IMR-90 (cell line): ENCODE results near the gene MRE11.

ENCODE experiments used
- BHLHE40 ChIP-seq: fragments of 150-350 bp; IDR thresholded peaks from 2 replicates; pipeline ENCODE4 v1.6.1; 2016; ENCODE audit warnings: mild to moderate bottlenecking, low read depth, low read length
- CTCF ChIP-seq: conservative IDR thresholded peaks from 2 replicates; pipeline ENCODE4 v1.5.1; 2012; ENCODE audit warnings: mild to moderate bottlenecking, low read depth, low read length, improper control_type of control experiment
- ELK1 ChIP-seq: fragments of 150-350 bp; IDR thresholded peaks from 2 replicates; pipeline ENCODE4 v1.6.1; 2016; ENCODE audit warnings: low read depth, mild to moderate bottlenecking, low read length, moderate library complexity, borderline replicate concordance
- MXI1 ChIP-seq: IDR thresholded peaks from 2 replicates; pipeline ENCODE4 v1.6.1; 2012; ENCODE audit warnings: low read depth, mild to moderate bottlenecking, low read length, moderate library complexity, borderline replicate concordance
- POLR2A ChIP-seq: IDR thresholded peaks from 2 replicates; pipeline ENCODE4 v1.6.1; 2012; ENCODE audit warnings: mild to moderate bottlenecking, low read depth, low read length
- RAD21 ChIP-seq: IDR thresholded peaks from 2 replicates; pipeline ENCODE4 v1.6.1; 2012; ENCODE audit warnings: low read length, improper control_type of control experiment
- RFX5 ChIP-seq: IDR thresholded peaks from 2 replicates; pipeline ENCODE4 v1.8.0; 2012; ENCODE audit warnings: low read depth, mild to moderate bottlenecking, low read length, moderate library complexity
- SMC3 ChIP-seq: fragments of 150-350 bp; IDR thresholded peaks from 2 replicates; pipeline ENCODE4 v1.6.1; 2016; ENCODE audit warnings: low read depth, mild to moderate bottlenecking, antibody characterized with exemption, low read length, moderate library complexity
- USF2 ChIP-seq: fragments of 150-350 bp; IDR thresholded peaks from 2 replicates; pipeline ENCODE4 v1.6.1; 2017; ENCODE audit warnings: mild to moderate bottlenecking, antibody characterized with exemption, low read length, low read depth

GRCh38 chr11:94501522-94501921 is 7.9 kb upstream of the MRE11 start:
- no peak for TF ChIP-seq CTCF
- no peak for TF ChIP-seq RFX5
- TF ChIP-seq POLR2A = no peak
- TF ChIP-seq BHLHE40 = no peak
- TF ChIP-seq RAD21 = no peak
- no peak for TF ChIP-seq ELK1
- TF ChIP-seq USF2 = no peak
- TF ChIP-seq MXI1 = no peak
- TF ChIP-seq SMC3 = no peak
